Measurements from ENCODE around the gene DPP7. TPM values are rescaled to one million over a fixed set of nuclear protein-coding genes. Genes with fewer than 3 reads are reported as not detected.
"Not testable (repeated sequence)": the region's sequence is repeated elsewhere in the genome, so short reads cannot be mapped to it uniquely, and the experiment has no call there.

Gene DPP7
- total and polyA plus RNA-seq, 5 experiments from 2014 or later, result 98.7 to 298 (median 126) TPM

DNA sequence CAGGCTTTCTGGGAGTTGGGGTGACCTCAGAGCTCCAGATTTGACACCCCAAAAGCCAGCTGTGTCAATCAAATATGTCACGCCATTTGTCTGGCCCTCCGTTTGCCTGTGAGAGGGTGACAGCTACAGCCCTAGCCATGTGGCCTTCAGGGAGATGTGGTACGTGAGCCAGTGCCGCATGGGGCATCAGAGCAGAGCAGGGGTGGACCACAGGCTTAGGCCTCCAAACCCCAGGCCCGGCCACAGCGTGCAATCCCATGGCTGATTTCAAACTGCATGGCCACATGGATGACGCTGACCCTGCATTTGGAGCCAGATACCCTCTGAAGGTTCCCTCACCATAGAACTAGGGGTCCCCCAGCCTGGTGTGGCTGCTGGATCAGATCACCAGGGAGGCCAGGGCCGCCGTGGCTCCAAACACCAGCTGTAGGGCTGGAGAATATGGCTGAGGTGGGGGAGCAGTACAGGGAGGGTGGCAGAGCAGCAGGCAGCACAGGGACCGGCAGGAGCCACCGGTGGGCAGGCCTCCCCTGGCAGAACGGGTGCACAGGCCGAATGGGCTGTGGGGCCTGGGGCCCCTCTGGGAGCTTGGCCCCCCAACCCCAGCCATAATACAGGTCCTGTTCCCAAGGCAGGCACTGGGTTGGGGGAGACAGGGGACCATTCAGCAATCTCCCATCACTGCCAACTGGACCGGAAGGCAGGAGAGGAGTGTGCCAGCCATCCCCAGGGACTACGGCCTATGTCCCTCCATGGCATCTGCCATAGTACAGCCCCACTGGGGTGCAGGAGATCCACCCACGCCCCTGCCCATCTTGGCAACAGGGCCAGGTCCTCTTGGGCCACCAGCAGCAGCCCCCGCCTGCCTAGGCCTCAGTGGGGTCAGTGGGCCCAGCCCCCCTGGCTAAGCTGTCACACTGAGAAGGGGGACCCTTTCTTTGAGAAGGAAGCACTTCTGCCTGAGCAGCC is 45.7 kb downstream of the DPP7 start:
- POLR2A ChIA-PET, result interaction anchor here (0.6 to 6.8 kb wide), 10 partner anchors 13 to 261 kb away, joined by 3 to 73 read pairs (median 4); partner anchors contain the start of genes MAN1B1, RABL6 and TUBB4B

DNA sequence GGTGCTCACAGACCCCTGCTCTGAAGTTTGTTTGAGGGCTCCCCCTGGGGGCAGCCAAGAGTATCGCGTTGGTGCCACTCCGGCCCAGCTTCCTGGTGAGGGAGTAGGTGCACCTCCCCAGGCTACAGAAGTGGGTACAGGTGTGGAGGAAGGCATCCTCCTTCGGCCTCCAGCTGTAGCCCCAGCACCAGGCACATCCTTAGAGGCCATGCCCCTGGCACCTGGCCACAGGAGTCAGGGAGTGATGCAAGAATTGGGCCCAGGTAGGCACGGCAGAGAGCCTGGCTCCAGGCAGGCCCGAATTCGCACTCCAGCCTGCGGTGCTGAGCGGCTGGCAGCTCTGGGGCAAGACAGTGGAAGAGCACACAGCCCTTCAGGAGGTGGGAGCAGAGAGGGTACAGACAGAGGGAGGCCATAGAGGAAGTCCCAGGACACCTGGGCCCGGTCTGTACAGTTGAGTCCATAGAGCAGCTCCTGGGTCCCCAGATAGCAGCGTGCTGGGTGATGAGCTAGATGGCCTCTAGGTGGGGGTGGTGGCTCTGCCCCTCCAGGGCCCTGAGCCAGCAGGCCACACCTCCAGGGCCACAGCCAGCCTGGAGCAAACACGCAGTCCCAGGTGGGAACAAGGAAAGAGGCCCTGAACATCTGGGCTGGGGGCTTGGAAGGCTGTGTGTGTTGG is 46.5 kb downstream of the DPP7 start:
- Mint-ChIP-seq H3K27me3 (peaks cover 0 to 8% (median 4%) of the 10 kb centered on the region in 5 donors), H3K4me3 (peak overlapping the region; percentile 6 to 80 (median 55)), H3K36me3 (no peaks in the 10 kb centered on the region), H3K4me1 (peaks cover 11 to 22% (median 16%) of the 10 kb centered on the region in 4 donors), H3K27ac (peak overlapping the region in 8 of 10 donors; percentile 28 to 88 (median 66)), H3K9me3 (no peaks in the 10 kb centered on the region)
- ATAC-seq (peak; percentile 60 to 67), DNase-seq (peak; percentile 78 to 91 (median 87))
- POLR2A ChIA-PET, result interaction anchor here (0.6 to 6.8 kb wide), 9 partner anchors 9 to 187 kb away, joined by 3 to 73 read pairs (median 4); partner anchors contain the start of genes C8G, MAN1B1, NELFB and TUBB4B

More for the DNA sequence above, 45.7 kb downstream of the DPP7 start:
- DNase-seq (peak in 1 of 10 donors; percentile 57), ATAC-seq (no peak)
- peak overlapping the region in 1 of 10 donors; percentile 15 for H3K27ac Mint-ChIP-seq
- H3K4me1 Mint-ChIP-seq, result peaks cover 14 to 22% (median 16%) of the 10 kb centered on the region in 4 donors
- peaks cover 0 to 8% (median 4%) of the 10 kb centered on the region in 5 donors for H3K27me3 Mint-ChIP-seq
- no peaks in the 10 kb centered on the region for H3K9me3 Mint-ChIP-seq
- no peaks in the 10 kb centered on the region for H3K36me3 Mint-ChIP-seq
- H3K4me3 Mint-ChIP-seq, result peak overlapping the region in 5 of 10 donors; percentile 23 to 53 (median 36)

DNA sequence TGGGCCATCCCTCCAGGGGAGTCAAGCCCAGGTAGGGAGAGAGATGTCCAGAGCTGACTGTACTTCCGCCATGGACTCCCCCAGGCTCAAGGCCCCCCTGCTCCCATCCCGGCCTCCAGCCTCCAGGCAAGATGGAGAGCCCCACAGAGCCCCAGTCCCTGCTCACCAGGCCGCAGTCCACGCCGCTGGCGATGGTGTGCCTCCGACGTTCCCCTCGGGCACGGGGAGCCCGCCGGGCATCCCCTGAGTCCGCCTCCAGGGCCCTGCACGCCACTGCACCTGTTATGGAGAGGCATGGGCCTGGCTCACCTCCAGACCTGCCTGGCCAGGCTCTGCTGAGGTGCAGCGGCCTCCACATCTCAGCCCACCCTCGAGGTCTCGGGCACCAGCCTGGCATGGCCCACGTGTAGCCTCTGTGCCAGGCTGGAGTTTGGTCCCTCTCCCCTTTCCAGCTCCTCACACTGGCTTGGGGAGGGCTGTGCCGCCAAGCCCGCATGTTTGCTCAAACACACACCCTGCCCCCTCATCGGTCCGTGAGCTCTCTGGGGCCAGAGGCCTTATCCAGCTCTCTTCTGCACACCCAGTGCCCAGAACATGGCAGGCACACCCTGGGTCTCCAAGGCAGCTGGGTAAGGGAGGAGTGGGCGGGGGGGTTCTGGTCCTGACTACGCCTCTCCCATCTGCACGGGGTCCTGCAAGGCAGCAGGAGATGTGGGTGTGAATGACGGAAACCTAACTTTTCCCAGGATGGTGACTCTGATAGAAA is 48.3 kb downstream of the DPP7 start:
- H3K27ac Mint-ChIP-seq, result no peak overlapping the region
- peaks cover 8 to 20% (median 14%) of the 10 kb centered on the region in 4 donors for H3K4me1 Mint-ChIP-seq
- H3K4me3 Mint-ChIP-seq, result no peak overlapping the region
- no peaks in the 10 kb centered on the region for H3K9me3 Mint-ChIP-seq
- POLR2A ChIA-PET, result interaction anchor here (1.7 to 6.8 kb wide), 2 partner anchors 11 to 20 kb away, joined by 7 to 73 read pairs; partner anchors contain the start of genes MAN1B1 and UAP1L1
- DNase-seq, result no peak
- no peaks in the 10 kb centered on the region for H3K36me3 Mint-ChIP-seq
- no peak for ATAC-seq
- peaks cover 0 to 8% (median 4%) of the 10 kb centered on the region in 5 donors for H3K27me3 Mint-ChIP-seq

DNA sequence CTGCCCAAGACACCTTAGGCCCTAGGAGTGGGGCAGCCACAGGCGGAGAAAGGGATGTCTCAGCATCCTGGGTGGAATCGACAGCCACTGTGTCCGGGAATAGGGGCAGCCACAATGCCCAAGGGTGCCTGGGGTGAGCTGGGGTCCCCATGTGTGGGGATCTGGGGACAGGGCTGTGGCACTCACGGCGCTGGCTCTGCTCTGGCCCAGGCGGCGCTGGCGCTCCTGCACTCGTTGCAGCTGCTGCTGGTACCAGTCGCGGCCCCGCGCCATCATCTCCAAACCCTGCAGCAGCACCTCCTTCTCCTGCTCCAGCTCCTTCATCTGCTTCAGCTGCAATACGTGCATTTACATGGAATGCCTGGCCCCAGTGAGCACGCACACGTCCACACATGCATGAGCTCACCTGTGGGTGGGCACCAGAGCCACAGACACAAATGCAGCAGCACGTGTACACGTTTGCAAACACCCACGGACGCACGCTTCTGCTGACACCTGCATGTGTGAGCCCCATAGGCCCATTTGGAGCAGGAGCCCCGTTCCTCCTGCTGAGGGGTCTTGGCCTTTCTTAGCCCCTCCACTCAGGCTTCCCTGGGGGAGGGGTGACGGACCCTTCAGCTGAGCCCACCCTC is 49.1 kb downstream of the DPP7 start:
- POLR2A ChIA-PET, result interaction anchor here (1.7 kb wide), 1 partner anchor 12 kb away, joined by 7 read pairs; the partner anchor contains the start of gene UAP1L1
- ATAC-seq (no peak), DNase-seq (no peak)
- H3K4me3 Mint-ChIP-seq, result no peak overlapping the region
- H3K27ac Mint-ChIP-seq, result no peak overlapping the region
- H3K4me1 Mint-ChIP-seq, result peaks cover 7 to 12% (median 8%) of the 10 kb centered on the region in 4 donors
- H3K36me3 Mint-ChIP-seq, result no peaks in the 10 kb centered on the region
- H3K27me3 Mint-ChIP-seq, result peaks cover 0 to 8% (median 4%) of the 10 kb centered on the region in 5 donors
- no peaks in the 10 kb centered on the region for H3K9me3 Mint-ChIP-seq

DNA sequence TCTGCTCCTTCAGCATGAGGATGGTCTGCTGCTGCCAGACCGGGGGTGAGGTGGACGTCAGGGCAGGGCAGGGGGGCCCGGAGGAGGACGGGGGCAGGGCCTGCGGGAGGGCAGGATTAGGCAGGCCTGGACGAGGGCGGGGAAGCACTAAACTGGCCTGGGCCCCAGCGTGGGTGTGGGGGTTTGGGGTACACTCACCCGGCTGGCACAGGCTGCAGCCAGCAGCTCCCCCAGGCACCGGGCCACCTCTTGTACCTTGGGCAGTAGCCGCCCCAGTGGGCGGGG is 49.7 kb downstream of the DPP7 start:
- H3K4me3 Mint-ChIP-seq, result no peak overlapping the region
- no peak overlapping the region for H3K27ac Mint-ChIP-seq
- POLR2A ChIA-PET, result interaction anchor here (1.0 to 1.7 kb wide), 2 partner anchors 12 to 21 kb away, joined by 3 to 7 read pairs; partner anchors contain the start of gene UAP1L1
- H3K4me1 Mint-ChIP-seq, result peaks cover 6 to 11% (median 7%) of the 10 kb centered on the region in 4 donors
- peaks cover 0 to 8% (median 4%) of the 10 kb centered on the region in 5 donors for H3K27me3 Mint-ChIP-seq
- ATAC-seq, result no peak
- H3K36me3 Mint-ChIP-seq, result no peaks in the 10 kb centered on the region
- H3K9me3 Mint-ChIP-seq, result no peaks in the 10 kb centered on the region
- peak in 1 of 10 donors; percentile 4 for DNase-seq

DNA sequence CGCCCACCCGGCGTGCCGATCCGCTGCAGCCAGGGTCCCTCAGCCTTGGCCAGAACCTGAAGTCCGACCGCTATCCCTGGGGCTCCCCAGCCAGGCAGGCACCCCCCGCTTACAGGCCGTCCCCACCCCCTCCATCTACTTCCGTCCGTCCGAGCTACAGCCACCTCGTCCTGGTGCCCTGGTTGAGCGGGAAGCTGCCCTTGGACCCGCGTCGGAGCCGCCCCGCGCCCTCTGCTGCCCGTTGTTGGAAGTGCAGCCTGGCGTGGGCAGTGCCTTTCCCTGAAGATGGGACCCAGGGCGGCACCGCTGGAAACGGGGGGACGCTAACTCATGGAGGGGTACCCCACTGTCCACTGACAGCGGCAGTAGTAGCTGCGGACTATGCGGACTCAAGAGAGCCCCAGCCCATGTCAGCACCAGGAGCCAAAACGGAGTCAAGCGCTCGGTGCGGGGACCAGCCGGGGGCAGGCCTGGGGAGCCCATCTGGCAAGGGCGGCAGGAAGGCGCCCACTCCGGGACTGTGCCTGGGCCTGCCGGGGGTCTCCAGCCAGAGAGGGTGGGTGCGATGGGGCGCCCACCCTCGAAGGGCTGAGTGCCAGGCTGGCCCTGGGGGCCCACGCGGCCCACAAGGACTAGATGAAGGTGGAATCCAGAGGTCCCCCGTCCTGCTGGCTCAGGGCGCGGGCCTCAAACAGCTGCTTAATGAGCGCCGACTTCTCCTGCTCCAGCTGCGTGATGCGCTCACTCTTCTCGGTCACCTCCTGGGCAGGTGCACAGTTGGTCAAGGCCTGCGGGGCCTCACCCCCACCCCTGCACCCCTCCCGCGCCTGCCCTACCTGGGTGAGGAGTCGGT is 50.3 kb downstream of the DPP7 start:
- DNase-seq, result peak in 7 of 10 donors; percentile 46 to 57 (median 50)
- ATAC-seq, result no peak
- H3K27me3 Mint-ChIP-seq, result peaks cover 0 to 8% (median 4%) of the 10 kb centered on the region in 5 donors
- POLR2A ChIA-PET, result interaction anchor here (1.0 to 1.1 kb wide), 2 partner anchors 22 to 116 kb away, joined by 3 read pairs; no protein-coding TSS in a partner anchor
- H3K4me1 Mint-ChIP-seq, result peaks cover 6 to 11% (median 7%) of the 10 kb centered on the region in 4 donors
- no peaks in the 10 kb centered on the region for H3K36me3 Mint-ChIP-seq
- no peak overlapping the region for H3K4me3 Mint-ChIP-seq
- H3K27ac Mint-ChIP-seq, result no peak overlapping the region
- H3K9me3 Mint-ChIP-seq, result no peaks in the 10 kb centered on the region

DNA sequence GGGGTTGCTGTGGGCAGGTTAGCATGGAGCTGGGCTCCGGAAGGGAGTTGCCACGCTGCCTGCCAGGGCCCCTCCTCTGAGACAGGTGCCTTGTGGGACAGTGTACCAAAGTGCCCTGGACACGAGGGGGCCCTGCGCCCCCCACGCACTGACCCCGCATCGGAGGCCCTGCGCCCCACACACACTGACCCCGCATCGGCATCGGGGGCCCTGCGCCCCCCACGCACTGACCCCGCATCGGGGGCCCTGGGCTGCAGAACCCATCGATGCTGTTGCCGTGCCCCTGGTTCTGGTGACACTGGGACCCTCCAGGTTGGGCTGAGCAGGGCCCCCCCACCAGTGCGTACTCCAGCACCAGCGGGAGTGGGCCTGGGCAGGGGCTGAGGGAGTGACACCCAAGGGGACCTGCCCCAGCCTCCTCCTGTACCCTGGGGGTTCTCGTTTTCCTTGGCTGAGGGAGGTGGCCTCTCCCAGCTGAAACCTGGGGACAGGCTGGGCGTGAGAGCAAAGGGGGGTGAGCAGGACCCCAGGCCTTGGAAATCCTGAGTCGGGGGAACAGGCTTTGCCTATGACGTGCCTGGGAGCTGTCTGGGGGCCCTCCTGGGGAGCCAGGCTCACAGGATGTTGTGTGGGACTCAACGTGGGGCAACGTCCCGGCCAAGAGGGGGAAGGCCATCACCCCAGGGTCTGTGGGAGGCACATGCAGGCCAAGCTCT is 51.1 kb downstream of the DPP7 start:
- Mint-ChIP-seq H3K4me1 (peaks cover 6 to 11% (median 7%) of the 10 kb centered on the region in 4 donors), H3K9me3 (no peaks in the 10 kb centered on the region), H3K27me3 (peaks cover 0 to 8% (median 4%) of the 10 kb centered on the region in 5 donors), H3K27ac (no peak overlapping the region), H3K36me3 (no peaks in the 10 kb centered on the region), H3K4me3 (no peak overlapping the region)
- ATAC-seq, result no peak
- POLR2A ChIA-PET, result interaction anchor here (1.1 kb wide), 1 partner anchor 116 kb away, joined by 3 read pairs; no protein-coding TSS in a partner anchor
- no peak for DNase-seq

DNA sequence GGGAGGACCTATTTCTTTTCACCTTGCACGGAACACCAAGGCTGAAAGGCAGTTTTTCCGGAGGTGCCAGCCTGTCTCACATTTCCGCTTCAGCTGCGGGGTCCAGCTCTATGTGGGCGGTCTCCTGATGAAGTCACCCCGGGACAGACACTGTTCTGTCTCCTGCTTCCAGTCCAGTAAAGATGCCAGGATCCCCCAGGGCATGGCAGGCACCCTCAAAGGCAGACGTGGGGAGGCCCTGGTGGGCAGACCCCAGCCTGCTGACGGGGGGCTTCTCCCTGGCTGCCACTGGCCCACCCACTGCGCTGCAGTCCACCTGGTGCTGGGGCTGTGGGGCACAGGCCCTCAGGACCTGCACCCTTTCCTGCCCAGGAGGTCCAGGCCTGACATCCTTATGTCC is 51.7 kb downstream of the DPP7 start:
- H3K4me1 Mint-ChIP-seq, H3K4me3 Mint-ChIP-seq, ATAC-seq, POLR2A ChIA-PET, H3K27me3 Mint-ChIP-seq, H3K9me3 Mint-ChIP-seq, H3K36me3 Mint-ChIP-seq, H3K27ac Mint-ChIP-seq, DNase-seq: not testable (repeated sequence)

DNA sequence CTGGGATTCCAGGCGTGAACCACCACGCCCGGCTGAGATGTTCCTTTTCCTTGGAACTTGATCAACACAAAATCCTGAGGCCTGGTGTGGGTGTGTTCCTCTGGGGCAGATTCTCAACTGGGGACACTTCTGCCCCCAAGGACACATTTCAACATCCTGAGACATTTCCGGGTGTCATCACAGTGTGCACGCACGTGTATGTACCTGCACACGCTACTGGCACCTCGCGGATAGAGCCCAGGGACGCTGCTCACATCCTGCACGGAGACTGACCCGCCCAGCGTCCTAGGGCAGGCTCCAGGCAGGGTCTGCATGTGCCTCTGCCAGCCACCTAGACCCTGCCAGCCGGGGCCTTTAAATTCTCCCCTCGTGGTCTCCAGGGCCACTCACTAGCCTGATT is 52.1 kb downstream of the DPP7 start:
- Mint-ChIP-seq H3K9me3 (no peaks in the 10 kb centered on the region), H3K27ac (no peak overlapping the region), H3K4me3 (no peak overlapping the region), H3K27me3 (peaks cover 0 to 3% (median 0%) of the 10 kb centered on the region in 5 donors), H3K36me3 (no peaks in the 10 kb centered on the region), H3K4me1 (peaks cover 0 to 6% (median 3%) of the 10 kb centered on the region in 4 donors)
- DNase-seq (no peak), ATAC-seq (no peak)
- POLR2A ChIA-PET, result no interaction called here
